Right renal cortex interstitium (tissue), 3 donors: ENCODE results near the gene ZNF79. TPM values are rescaled to one million over a fixed set of nuclear protein-coding genes. Genes with fewer than 3 reads are reported as not detected.
"Not testable (repeated sequence)": the region's sequence is repeated elsewhere in the genome, so short reads cannot be mapped to it uniquely, and the experiment has no call there.

Experiments
- DNase-seq, 3 donors: peaks; one replicate each; pipeline ENCODE4 v3.0.0-alpha.2; 2013; ENCODE audit warnings: low read depth in 3 of 3, low spot score in 2 of 3
- polyA plus RNA-seq, 3 donors: library from polyadenylated mRNA; unstranded; fragments of 120-200 nt; gene quantifications; one replicate each; pipeline ENCODE4 v1.2.1, GENCODE V29; 2013; ENCODE audit not compliant: insufficient read length in 3 of 3

ZNF79 gene
- polyA plus RNA-seq, 3 donors: 7.5 to 8.0 (median 7.6) TPM

- DNase-seq: no peak
Observed at GRCh38 chr9:127451858-127452656, 27.9 kb downstream of the ZNF79 start.

- no peak for DNase-seq
Observed at GRCh38 chr9:127452691-127453090, 28.5 kb downstream of the ZNF79 start.

- no peak for DNase-seq
Observed at GRCh38 chr9:127455324-127455992, 31.3 kb downstream of the ZNF79 start.

GRCh38 chr9:127457191-127457878 lies 33.2 kb downstream of the ZNF79 start:
- no peak for DNase-seq

GRCh38 chr9:127458921-127459320 lies 34.7 kb downstream of the ZNF79 start:
- DNase-seq: no peak

- DNase-seq: no peak
Observed at GRCh38 chr9:127463382-127463781, 39.2 kb downstream of the ZNF79 start.

GRCh38 chr9:127463911-127464310 lies 39.7 kb downstream of the ZNF79 start:
- no peak for DNase-seq

- not testable (repeated sequence) for DNase-seq
Observed at GRCh38 chr9:127466407-127466917, 42.3 kb downstream of the ZNF79 start.

GRCh38 chr9:127467621-127468020 lies 43.4 kb downstream of the ZNF79 start:
- DNase-seq: no peak

- DNase-seq: no peak
Observed at GRCh38 chr9:127470662-127471061, 46.5 kb downstream of the ZNF79 start.

GRCh38 chr9:127473501-127473900 lies 49.3 kb downstream of the ZNF79 start:
- DNase-seq: no peak

- no peak for DNase-seq
Observed at GRCh38 chr9:127473932-127474331, 49.8 kb downstream of the ZNF79 start.

- no peak for DNase-seq
Observed at GRCh38 chr9:127474592-127474991, 50.4 kb downstream of the ZNF79 start.

- no peak for DNase-seq
Observed at GRCh38 chr9:127479507-127480081, 55.4 kb downstream of the ZNF79 start.

GRCh38 chr9:127482662-127483061 lies 58.5 kb downstream of the ZNF79 start:
- no peak for DNase-seq

GRCh38 chr9:127485995-127486394 lies 61.8 kb downstream of the ZNF79 start:
- no peak for DNase-seq

GRCh38 chr9:127488946-127489345 lies 64.8 kb downstream of the ZNF79 start:
- DNase-seq: no peak

GRCh38 chr9:127489471-127490115 lies 65.4 kb downstream of the ZNF79 start:
- DNase-seq: peak in 1 of 3 donors; percentile 19

- no peak for DNase-seq
Observed at GRCh38 chr9:127490535-127491230, 66.5 kb downstream of the ZNF79 start.

- DNase-seq: no peak
Observed at GRCh38 chr9:127491516-127491915, 67.3 kb downstream of the ZNF79 start.
